Measurements from ENCODE around the gene ELOA2.

GRCh38 chr18:47036927-47037578 lies 1.6 kb upstream of the ELOA2 start:
- TF ChIP-seq POLR2A (IDR thresholded peaks at IDR 0.05) = no peak
- no peak for TF ChIP-seq POLR2AphosphoS5 (IDR thresholded peaks at IDR 0.05)
